GM12874 (cell line): Measurements from ENCODE around the gene CLASRP.

ENCODE experiments used
- CTCF ChIP-seq: IDR thresholded peaks from 2 replicates; pipeline ENCODE4 v1.5.1; 2011; ENCODE audit warnings: low read depth, mild to moderate bottlenecking, control low read depth, low read length, moderate library complexity; ENCODE audit not compliant: insufficient read depth

CLASRP gene

GRCh38 chr19:45099467-45100191, 60.8 kb downstream of the CLASRP start:
- TF ChIP-seq CTCF = no peak

GRCh38 chr19:45100201-45100600, 61.4 kb downstream of the CLASRP start:
- no peak for TF ChIP-seq CTCF

GRCh38 chr19:45100846-45101252, 62.0 kb downstream of the CLASRP start:
- no peak for TF ChIP-seq CTCF

- TF ChIP-seq CTCF = no peak
These were observed 63.0 kb downstream of the CLASRP start for GRCh38 chr19:45101806-45102205.

- TF ChIP-seq CTCF = no peak
These were observed 63.6 kb downstream of the CLASRP start for GRCh38 chr19:45102481-45102880.

GRCh38 chr19:45103156-45103507, 64.3 kb downstream of the CLASRP start:
- no peak for TF ChIP-seq CTCF

GRCh38 chr19:45103508-45104319, 64.9 kb downstream of the CLASRP start:
- TF ChIP-seq CTCF = no peak
